GM19238 (cell line): ENCODE results near the gene PLSCR2.
"Not testable (repeated sequence)": the region's sequence is repeated elsewhere in the genome, so short reads cannot be mapped to it uniquely, and the experiment has no call there.

ENCODE experiments used
- DNase-seq: peaks from one replicate; pipeline ENCODE4 v3.0.0; 2011; ENCODE audit warnings: low spot score; ENCODE audit not compliant: insufficient read length

The PLSCR2 gene

GRCh38 chr3:146491303-146491702 lies 21.9 kb upstream of the PLSCR2 start:
- no peak for DNase-seq

GRCh38 chr3:146485297-146485696 lies 15.9 kb upstream of the PLSCR2 start:
- DNase-seq, result no peak

- DNase-seq, result no peak
Observed at GRCh38 chr3:146476094-146476740, 6.9 kb upstream of the PLSCR2 start.

DNA sequence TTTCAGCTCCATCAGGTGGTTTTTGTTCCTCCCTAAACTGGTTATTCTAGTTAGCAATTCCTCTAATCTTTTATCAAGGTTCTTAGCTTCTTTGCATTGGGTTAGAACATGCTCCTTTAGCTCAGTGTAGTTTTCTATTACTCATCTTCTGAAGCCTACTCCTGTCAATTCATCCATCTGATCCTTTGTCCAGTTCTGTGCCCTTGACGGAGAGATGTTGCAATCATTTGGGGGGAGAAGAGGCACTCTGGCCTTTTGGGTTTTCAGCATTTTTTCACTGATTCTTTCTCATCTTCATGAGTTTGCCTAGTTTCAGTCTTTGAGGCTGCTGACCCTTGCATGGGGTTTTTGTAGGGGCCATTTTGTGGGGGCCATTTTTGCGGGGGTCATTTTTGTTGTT lies 5.6 kb upstream of the PLSCR2 start:
- DNase-seq, result not testable (repeated sequence)

- DNase-seq, result no peak
Observed at GRCh38 chr3:146473726-146474125, 4.4 kb upstream of the PLSCR2 start.

DNA sequence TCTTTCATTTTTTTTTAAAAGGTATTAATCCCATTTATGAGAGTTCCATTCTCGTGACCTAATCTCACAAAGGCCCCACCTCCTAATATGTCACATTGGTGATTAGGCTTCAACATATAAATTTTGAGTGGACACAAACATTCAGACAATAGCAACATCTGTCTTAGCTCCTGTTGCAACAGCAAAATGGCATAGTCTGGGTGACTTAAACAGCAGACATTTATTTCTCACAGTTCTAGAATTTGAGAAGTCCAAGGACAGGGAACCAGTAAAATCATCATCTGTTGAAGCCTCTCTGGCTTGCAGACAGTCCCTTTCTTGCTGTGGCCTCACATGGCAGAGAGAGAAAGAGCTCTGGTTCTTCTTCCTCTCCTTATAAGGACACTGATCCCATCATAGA lies 3.2 kb upstream of the PLSCR2 start:
- DNase-seq, result no peak

DNA sequence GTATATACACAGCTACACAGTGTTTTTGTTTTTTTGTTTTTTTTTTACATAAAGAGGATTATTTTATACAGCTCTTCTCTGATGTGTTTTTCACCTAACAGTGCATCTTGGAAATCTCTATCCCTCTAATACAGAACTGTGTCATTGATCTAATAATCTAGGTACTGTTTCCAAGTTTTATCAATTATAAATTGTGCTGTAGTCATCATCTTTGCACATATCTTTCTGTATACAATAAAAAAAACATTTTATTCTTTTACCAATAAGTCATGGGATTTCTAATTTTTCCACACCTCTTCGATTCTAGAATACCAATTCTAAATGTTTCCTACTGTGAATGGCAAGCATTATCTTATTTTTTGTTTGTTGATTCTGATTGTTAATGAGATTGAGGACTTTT lies 1.7 kb upstream of the PLSCR2 start:
- DNase-seq, result no peak

DNA sequence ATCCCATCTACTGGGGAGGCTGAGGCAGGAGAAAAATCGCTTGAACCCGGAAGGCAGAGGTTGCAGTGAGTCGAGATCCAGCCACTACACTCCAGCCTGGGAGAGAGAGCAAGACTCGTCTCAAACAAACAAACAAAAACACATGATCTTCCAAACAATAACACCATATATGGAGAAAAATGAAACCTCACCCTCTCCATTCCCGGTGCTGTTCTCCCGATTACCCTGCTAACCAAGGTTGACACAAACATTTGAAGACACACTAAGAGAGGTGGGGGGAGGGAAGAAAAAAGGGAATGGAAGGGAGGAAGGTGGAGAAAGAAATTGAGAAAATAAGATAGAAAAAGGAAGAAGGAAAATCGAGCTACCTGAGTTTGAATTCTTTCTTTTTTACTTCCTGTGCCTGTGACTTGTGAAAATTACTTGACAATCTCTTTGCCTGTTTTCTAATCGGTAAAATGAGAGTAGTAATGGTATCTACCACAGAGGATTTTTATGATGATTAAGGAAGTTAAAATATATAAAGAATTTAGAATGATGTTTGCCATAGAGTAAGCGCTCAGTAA lies 1.1 kb upstream of the PLSCR2 start:
- no peak for DNase-seq

GRCh38 chr3:146468671-146469149 lies 651 bp downstream of the PLSCR2 start:
- no peak for DNase-seq

DNA sequence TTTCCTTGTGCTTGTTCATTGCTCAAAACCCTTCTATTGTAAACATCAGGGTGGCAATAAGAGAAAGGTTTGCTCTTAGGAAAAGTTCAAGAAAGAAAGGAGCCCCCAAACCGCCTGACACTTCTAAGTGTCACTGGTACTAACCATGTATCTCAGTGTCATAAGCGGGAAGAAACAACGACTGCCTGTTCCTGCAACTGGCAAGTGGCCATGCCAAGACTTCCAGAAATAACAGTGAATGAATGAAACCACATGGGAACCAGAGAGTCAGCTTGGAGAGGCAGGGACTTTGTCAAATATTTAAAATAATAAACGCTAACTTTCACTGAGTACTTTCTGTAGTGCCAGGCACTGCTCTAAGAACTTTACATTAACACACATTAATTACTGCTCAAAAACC lies 1.1 kb downstream of the PLSCR2 start:
- DNase-seq, result no peak

- DNase-seq, result no peak
Observed at GRCh38 chr3:146466604-146467003, 2.8 kb downstream of the PLSCR2 start.

GRCh38 chr3:146465693-146466465 lies 3.5 kb downstream of the PLSCR2 start:
- DNase-seq, result no peak

DNA sequence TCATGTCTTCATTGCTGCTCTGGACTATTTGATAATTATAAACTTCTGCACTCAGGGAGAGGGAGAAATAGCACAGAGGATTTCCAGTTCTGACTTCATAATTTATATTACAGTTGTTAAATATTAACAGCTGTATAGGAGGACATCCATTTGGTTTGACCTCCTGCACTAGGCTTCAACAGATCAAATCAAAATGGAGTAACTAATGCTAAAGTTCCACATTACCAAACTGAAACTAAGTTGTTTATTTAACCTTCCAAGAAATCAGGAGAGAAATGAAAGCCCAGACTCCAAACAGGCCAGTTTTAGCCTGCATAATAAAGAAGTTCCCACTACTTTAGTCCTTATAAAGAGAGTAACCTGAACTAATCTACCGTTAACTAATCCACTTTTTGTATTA lies 4.6 kb downstream of the PLSCR2 start:
- no peak for DNase-seq

DNA sequence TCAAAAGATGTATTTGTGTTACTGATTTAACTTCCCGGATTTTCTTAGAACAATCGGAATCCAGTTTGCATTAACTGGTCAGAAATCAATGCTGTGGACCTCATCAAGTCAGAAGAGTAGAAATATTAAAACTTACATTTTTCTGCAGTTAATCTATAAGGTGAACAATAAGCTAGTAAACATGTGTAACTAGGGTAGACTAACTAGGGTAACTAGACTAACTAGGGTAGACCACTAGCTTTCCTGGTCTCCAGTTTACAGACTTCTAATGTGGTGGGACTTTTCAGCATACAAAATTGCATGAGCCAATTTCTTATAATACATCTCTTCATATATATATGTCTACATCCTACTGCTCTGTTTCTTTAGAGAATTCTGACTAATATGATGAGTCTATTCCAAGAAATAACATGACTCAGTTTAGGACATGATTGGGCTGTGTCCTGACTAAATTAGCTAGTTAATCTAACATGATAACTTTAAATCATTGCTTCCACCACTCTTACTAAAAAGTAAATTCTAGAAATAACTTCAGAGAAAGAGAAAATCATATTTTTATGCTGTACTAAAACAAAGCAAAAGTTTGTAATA lies 5.3 kb downstream of the PLSCR2 start:
- no peak for DNase-seq

DNA sequence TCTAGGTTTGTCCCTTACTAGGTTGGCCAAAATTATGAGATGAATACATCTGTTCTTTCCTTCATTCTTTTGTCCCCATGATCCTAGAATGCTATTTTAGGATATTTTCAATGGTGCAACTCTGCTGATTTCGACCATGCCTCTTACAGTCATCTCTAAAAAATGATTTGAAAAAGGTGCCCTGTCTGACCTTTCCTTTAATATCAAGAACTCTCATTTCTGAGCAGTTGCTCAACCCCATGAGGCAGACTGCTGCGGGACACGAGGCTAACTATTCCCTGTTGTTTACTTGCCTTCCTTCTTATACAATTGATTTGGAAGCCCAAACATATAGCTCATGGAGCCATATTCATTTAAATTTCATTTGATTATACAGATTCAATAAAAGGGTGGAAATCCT lies 14.6 kb downstream of the PLSCR2 start:
- DNase-seq, result no peak

DNA sequence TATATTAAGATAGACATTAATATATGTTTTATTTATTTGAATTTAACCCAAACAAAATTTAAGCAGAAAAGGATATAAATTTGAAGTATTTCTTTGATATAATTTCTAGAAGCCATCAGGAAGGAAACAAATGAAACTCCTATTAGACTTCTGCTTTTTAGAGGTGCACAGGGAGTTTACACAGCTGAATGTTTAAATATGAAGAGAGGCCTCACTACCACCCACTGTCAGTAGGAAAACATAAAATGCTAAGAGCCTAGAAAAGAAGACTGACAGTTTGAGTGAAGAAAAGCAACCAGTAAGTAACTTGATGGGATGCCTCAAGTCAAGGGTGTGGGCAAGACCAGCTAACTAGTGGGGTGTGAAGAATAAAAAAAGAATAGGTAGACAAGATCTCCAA lies 19.7 kb downstream of the PLSCR2 start:
- DNase-seq, result no peak

GRCh38 chr3:146449076-146449475 lies 20.3 kb downstream of the PLSCR2 start:
- DNase-seq, result no peak

- no peak for DNase-seq
Observed at GRCh38 chr3:146446026-146446425, 23.3 kb downstream of the PLSCR2 start.

GRCh38 chr3:146440310-146440709 lies 29.1 kb downstream of the PLSCR2 start:
- DNase-seq, result not testable (repeated sequence)

DNA sequence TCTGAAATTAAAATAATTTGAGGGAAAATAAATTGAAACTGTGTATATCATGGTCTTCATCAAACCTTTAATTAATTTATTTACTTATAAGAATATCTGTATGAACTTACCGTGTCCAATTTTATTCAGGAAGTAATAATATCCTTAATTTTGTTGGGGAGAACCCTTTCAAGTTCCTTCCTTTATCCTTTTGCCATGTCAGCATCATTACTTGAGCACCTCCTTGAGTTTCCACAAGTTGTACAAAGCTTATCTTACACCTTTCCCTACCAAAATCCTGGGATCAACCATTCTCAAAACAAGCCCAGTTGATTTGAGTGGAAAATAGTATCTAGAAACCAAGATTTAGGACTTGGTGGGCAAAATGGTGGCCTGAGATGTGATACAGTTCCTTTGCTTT lies 37.3 kb downstream of the PLSCR2 start:
- no peak for DNase-seq

DNA sequence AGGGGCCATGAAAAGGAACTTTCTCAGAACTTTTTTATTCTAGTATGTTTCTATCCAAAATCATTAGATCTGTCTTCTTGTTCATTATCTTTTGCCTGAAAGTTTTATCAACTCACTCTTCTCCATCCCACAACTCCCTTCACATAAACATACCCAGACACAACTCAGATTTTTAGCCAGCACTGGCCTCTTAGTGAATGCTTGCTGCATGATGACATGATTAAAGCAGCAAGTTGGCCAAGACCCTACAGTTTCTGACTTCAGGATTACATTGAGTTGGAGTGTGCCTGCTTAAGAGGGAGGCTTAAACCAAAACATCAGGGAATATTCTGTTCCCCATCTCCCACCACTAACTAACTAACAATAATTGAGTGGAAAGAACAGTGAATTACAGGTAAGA lies 38.1 kb downstream of the PLSCR2 start:
- DNase-seq, result no peak

DNA sequence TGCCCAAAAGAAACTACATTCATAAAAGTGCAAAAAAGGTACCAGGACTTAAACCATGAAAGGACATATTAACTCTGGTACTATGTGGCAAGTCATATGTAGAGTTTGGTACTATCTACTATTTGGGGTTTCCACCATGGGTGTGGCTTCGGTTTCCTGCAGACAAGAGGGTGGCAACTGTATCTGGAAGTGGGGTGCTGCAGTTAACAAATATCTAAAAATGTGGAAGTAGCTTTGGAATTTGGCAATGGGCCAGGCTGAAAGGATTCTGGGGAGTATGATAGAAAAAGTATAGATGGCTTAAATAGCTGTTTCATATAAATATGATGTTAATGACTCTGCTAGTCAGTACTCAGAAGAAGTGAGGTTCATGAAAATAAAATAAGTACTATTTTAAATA lies 44.0 kb downstream of the PLSCR2 start:
- no peak for DNase-seq
